Psoas muscle (tissue), 8 donors: ENCODE results near the gene KIF13A. TPM values are rescaled to one million over a fixed set of nuclear protein-coding genes. Genes with fewer than 3 reads are reported as not detected.

ENCODE experiments used
- ATAC-seq, 4 donors: fragments of 200-7000 bp; cut with Tn5 transposase; one replicate each; pipeline ENCODE4 v1.9.1; 2020; ENCODE audit warnings: moderate library complexity in 3 of 4, mild to moderate bottlenecking in 2 of 4
- DNase-seq, 2 donors: peaks; one replicate each; pipeline ENCODE4 v3.0.0-alpha.2; 2020
- H3K27ac ChIP-seq: fragments of 200-600 bp; one replicate; pipeline ENCODE4 v1.8.0; 2022
- H3K27me3 ChIP-seq, 3 donors: fragments of 200-600 bp in 1 of 3; one replicate each; pipeline versions ENCODE4 v1.6.1 to v1.8.0; 2013 to 2022; ENCODE audit warnings: low read length in 2 of 3, mild to moderate bottlenecking in 2 of 3, moderate library complexity in 1 of 3; ENCODE audit not compliant: insufficient read depth in 3 of 3
- H3K36me3 ChIP-seq, 2 donors: fragments of 200-600 bp in 1 of 2; one replicate each; pipeline versions ENCODE4 v1.6.1 to v1.8.0; 2013 to 2022; ENCODE audit warnings: low read depth in 1 of 2, mild to moderate bottlenecking in 1 of 2, moderate library complexity in 1 of 2; ENCODE audit not compliant: insufficient read depth in 1 of 2
- H3K4me1 ChIP-seq: fragments of 200-600 bp; one replicate; pipeline ENCODE4 v1.8.0; 2022
- H3K4me3 ChIP-seq: fragments of 200-600 bp; one replicate; pipeline ENCODE4 v1.8.0; 2022; ENCODE audit warnings: mild to moderate bottlenecking
- H3K9me3 ChIP-seq: fragments of 200-600 bp; one replicate; pipeline ENCODE4 v1.8.0; 2022
- CTCF ChIP-seq: fragments of 200-600 bp; IDR thresholded peaks from one replicate; pipeline ENCODE4 v1.8.0; 2022; ENCODE audit warnings: antibody characterized with exemption
- WGBS, 3 donors: extraction: QIAGEN DNeasy Blood & Tissue Kit; methylation state at CpG; one replicate each; pipeline versions ENCODE4 v1.1.6 to v1.1.7; 2013; 5-methylcytosine and 5-hydroxymethylcytosine counted together
- intact Hi-C, 2 donors: fragments of 100-400 bp; cut with DNase I; formaldehyde crosslinking; loops; one replicate each; pipeline versions ENCODE4 v1.11.0 to v1.14.2; 2022
- polyA plus RNA-seq, 3 donors: library from polyadenylated mRNA; stranded (reverse); fragments of 200-250 nt; gene quantifications; one replicate each; pipeline ENCODE4 v1.2.3, GENCODE V29; 2013
- total RNA-seq, 4 donors: library from RNA; stranded (reverse); fragmentation: NEBNext Ultra II Directional in 2 of 4; extraction: Animal tissue kit (Norgen Biotek cat#: 25700) in 2 of 4; gene quantifications; one replicate each; pipeline versions ENCODE4 v1.2.1 to v1.2.4, GENCODE V29; 2021 to 2023
- donor health status: healthy with polysubstance abuse.
- donor health status: DM: no; HTN: no; CAD: no; lungs with moderate emphysema.
- donor health status: Bipolar disorder and iron deficiency.
- donor health status: healthy.
- donor health status: DM: yes; HTN: yes; CAD: no.
- donor health status: DM: no; HTN: no; CAD: no.
- donor health status: DM: no; HTN: no; CAD: no.
- donor health status: DM: yes; HTN: yes; CAD: no.

KIF13A gene
- total and polyA plus RNA-seq, 7 donors = 17.0 to 80.2 (median 70.4) TPM

- no peaks in the 10 kb centered on the region for H3K36me3 ChIP-seq
- no peak for ATAC-seq
- H3K4me1 ChIP-seq = no peaks in the 10 kb centered on the region
- H3K4me3 ChIP-seq = no peak overlapping the region
- no peak for DNase-seq
- H3K9me3 ChIP-seq = no peaks in the 10 kb centered on the region
- H3K27me3 ChIP-seq = no peaks in the 10 kb centered on the region
- intact Hi-C loops = no loop called here
- TF ChIP-seq CTCF = no peak
- no peak overlapping the region for H3K27ac ChIP-seq
These were observed 273.3 kb downstream of the KIF13A start for GRCh38 chr6:17714177-17714576.

GRCh38 chr6:17712576-17712975 lies 274.9 kb downstream of the KIF13A start:
- no peak for TF ChIP-seq CTCF

GRCh38 chr6:17710331-17710730 lies 277.1 kb downstream of the KIF13A start:
- H3K9me3 ChIP-seq = no peaks in the 10 kb centered on the region
- intact Hi-C loops = no loop called here
- 76 to 80% (median 79%) methylated on average over 3 of the region's 3 CpGs for WGBS, 3 donors

More at GRCh38 chr6:17712576-17712975, 274.9 kb downstream of the KIF13A start:
- no peaks in the 10 kb centered on the region for H3K9me3 ChIP-seq
- no peaks in the 10 kb centered on the region for H3K27me3 ChIP-seq
- ATAC-seq (no peak), DNase-seq (no peak)
- no peak overlapping the region for H3K27ac ChIP-seq
- H3K4me1 ChIP-seq = peaks cover under 1% of the 10 kb centered on the region
- intact Hi-C loops = no loop called here
- WGBS, 3 donors = 40 to 46% (median 44%) methylated on average over 1 of the region's 1 CpG
- no peak overlapping the region for H3K4me3 ChIP-seq
- no peaks in the 10 kb centered on the region for H3K36me3 ChIP-seq

GRCh38 chr6:17709476-17709875 lies 278.0 kb downstream of the KIF13A start:
- no peaks in the 10 kb centered on the region for H3K36me3 ChIP-seq
- no peak overlapping the region for H3K27ac ChIP-seq
- H3K4me3 ChIP-seq = no peak overlapping the region
- no peak for TF ChIP-seq CTCF
- peaks cover 10% of the 10 kb centered on the region for H3K4me1 ChIP-seq
- ATAC-seq (no peak), DNase-seq (no peak)
- WGBS, 3 donors = 96 to 98% (median 96%) methylated on average over 2 of the region's 2 CpGs
- intact Hi-C loops = loop anchor here in 1 of 2 donors (5.0 kb wide), 1 partner anchor 278 kb away; the partner anchor contains the start of gene KIF13A
- no peaks in the 10 kb centered on the region for H3K27me3 ChIP-seq
- H3K9me3 ChIP-seq = no peaks in the 10 kb centered on the region

More at GRCh38 chr6:17710331-17710730, 277.1 kb downstream of the KIF13A start:
- H3K27ac ChIP-seq = no peak overlapping the region
- no peak overlapping the region for H3K4me3 ChIP-seq
- no peak for ATAC-seq
- peaks cover 4% of the 10 kb centered on the region for H3K4me1 ChIP-seq
- no peak for TF ChIP-seq CTCF
- H3K27me3 ChIP-seq = no peaks in the 10 kb centered on the region
- DNase-seq = no peak
- H3K36me3 ChIP-seq = no peaks in the 10 kb centered on the region

Other genes with a start within 250 kb of the KIF13A start
- gene NHLRC1, start 135.0 kb upstream of the KIF13A start, total RNA-seq = 1 to 10 TPM in 2 of 4 donors, under 1 TPM in 2; 0.84 to 3.0 (median 1.6) TPM
- 1 to 10 TPM; 1.4 to 3.2 (median 2.6) TPM for gene NHLRC1, start 135.0 kb upstream of the KIF13A start, polyA plus RNA-seq
- 10 to 100 TPM in 1 of 4 donors, 1 to 10 TPM in 3; 7.9 to 10.3 (median 9.5) TPM for gene TPMT, start 167.4 kb upstream of the KIF13A start, total RNA-seq
- 10 to 100 TPM in 2 of 3 donors, 1 to 10 TPM in 1; 8.2 to 19.3 (median 16.6) TPM for gene TPMT, start 167.4 kb upstream of the KIF13A start, polyA plus RNA-seq
- 10 to 100 TPM; 18.1 to 27.3 (median 23.6) TPM for gene KDM1B, start 167.8 kb upstream of the KIF13A start, total RNA-seq
- 10 to 100 TPM in 2 of 3 donors, 1 to 10 TPM in 1; 7.7 to 33.4 (median 16.1) TPM for gene KDM1B, start 167.8 kb upstream of the KIF13A start, polyA plus RNA-seq